LNCAP (cell line): ENCODE measurements around the gene C1QTNF9.

Experiments used
- TF ChIP-seq, protein P1 (sequence below): fragments of 450-650 bp; IDR thresholded peaks from 2 replicates; pipeline ENCODE4 v1.5.1; 2017; ENCODE audit warnings: mild to moderate bottlenecking

C1QTNF9 gene

GRCh38 chr13:24356270-24356669 lies 46.9 kb downstream of the C1QTNF9 start:
- TF ChIP-seq, protein P1, sequence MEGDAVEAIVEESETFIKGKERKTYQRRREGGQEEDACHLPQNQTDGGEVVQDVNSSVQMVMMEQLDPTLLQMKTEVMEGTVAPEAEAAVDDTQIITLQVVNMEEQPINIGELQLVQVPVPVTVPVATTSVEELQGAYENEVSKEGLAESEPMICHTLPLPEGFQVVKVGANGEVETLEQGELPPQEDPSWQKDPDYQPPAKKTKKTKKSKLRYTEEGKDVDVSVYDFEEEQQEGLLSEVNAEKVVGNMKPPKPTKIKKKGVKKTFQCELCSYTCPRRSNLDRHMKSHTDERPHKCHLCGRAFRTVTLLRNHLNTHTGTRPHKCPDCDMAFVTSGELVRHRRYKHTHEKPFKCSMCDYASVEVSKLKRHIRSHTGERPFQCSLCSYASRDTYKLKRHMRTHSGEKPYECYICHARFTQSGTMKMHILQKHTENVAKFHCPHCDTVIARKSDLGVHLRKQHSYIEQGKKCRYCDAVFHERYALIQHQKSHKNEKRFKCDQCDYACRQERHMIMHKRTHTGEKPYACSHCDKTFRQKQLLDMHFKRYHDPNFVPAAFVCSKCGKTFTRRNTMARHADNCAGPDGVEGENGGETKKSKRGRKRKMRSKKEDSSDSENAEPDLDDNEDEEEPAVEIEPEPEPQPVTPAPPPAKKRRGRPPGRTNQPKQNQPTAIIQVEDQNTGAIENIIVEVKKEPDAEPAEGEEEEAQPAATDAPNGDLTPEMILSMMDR, result no peak

- TF ChIP-seq, protein P1, result no peak
Measured at GRCh38 chr13:24356837-24357236, 47.5 kb downstream of the C1QTNF9 start.

DNA sequence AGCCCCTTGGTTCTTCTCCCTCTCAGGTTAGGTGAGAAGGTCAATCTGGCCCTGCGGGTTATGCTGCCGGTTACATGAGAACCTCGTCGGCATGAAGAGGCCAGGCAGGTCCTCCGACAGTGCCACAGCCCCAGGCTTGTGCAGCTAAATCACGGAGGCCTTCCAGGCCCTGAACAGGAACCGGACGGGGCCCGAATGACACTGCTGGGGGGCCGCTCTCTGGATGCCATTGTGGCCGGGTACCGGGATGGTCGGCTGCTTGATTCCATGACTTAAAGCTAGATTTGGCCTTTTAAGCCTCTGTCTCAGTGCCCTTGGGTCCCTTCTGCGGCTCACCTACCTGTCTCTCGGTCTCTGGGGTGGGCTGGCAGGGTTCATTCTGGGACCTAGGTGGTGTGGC lies 48.4 kb downstream of the C1QTNF9 start:
- TF ChIP-seq, protein P1, result no peak

GRCh38 chr13:24360106-24360505 lies 50.7 kb downstream of the C1QTNF9 start:
- TF ChIP-seq, protein P1, result no peak

DNA sequence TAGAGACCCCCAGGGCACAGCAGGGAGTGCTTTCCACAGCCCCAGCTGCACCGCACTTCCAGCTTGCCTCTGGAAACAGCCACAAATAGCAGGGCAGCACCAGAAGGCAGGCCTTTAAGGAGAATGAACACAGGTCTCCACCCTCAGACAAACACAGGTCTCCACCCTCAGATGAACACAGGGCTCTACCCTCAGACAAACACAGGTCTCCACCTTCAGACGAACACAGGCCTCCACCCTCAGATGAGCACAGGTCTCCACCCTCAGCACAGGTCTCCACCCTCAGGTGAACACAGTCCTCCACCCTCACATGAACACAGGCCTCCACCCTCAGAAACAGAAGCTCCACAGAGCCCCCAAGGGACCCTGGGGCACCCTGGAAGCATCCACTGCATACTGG lies 51.7 kb downstream of the C1QTNF9 start:
- TF ChIP-seq, protein P1, result no peak

GRCh38 chr13:24361852-24362366 lies 52.5 kb downstream of the C1QTNF9 start:
- TF ChIP-seq, protein P1, result no peak

DNA sequence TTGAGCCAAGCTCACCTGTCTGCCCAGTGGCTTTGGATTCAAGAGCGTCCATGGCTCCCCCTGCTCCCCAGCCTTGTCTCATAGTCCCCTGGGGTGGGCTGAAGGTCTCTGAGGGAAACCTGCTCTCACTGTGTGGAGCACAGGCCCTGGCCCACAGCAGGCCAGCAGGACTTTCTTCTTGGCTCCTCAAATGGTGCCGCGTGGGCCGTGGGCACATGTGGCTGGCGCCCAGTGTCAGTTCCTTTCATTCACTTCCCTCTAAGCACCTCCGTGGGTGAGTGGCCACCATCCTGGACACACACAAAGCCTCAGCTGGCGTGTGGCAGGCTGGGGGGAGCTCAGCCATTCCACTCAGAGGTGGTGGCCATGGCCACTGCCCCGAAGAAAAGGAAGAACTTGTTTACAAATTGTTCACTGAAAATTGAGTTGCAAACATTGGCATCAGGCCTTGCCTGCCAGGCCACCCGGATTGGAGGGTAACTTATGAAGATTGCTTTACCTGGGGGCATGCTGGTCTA lies 53.1 kb downstream of the C1QTNF9 start:
- TF ChIP-seq, protein P1, result no peak

DNA sequence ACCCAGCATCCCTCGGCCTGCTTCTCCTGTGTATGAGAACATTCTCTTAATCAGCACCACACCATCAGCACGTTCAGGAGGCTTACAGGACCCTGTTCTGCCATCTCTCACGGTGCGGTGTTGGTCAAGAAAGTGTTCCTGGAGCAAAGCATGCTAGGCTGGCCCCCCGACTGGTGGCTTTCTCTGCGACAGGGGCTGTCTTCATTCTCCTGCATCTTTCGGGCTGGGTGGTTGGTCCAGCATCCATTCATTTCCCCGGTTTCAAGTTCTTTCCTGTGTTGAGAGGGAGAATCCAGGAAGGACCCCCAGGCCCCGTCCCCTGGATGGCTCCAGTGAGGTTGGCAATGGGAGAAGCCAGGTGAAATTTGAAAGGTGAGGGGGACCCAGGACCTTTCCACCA lies 55.8 kb downstream of the C1QTNF9 start:
- TF ChIP-seq, protein P1, result no peak
